Stromal cell of bone marrow (primary cell): Measurements from ENCODE around the gene DOCK11.
"Not testable (repeated sequence)": the region's sequence is repeated elsewhere in the genome, so short reads cannot be mapped to it uniquely, and the experiment has no call there.

Source experiments
- DNase-seq: peaks from one replicate; pipeline ENCODE4 v3.0.0-alpha.2; 2012; ENCODE audit warnings: low read depth

DOCK11 gene

DNA sequence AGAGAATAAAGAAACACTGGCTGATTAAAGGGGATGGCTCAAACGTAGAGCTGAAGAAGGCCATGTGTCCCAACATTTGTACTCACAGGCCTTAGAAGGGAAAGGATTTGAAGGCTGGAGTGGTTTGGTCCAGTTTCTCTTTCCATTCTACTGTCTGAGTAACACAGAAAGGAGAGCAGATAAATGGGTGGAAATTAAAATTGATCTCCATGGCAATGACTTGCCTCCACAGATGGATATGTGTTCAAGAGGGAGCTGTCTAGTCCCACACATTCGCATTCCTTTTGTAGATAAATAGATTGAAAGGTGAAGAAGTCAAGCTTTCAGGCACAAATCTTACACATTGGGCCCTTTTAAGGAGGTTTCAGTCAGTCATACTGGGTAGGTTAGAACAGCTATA, 74.6 kb downstream of the DOCK11 start:
- no peak for DNase-seq

- DNase-seq: peak; percentile 40
Observed at GRCh38 chrX:118571836-118572235, 76.2 kb downstream of the DOCK11 start.

DNA sequence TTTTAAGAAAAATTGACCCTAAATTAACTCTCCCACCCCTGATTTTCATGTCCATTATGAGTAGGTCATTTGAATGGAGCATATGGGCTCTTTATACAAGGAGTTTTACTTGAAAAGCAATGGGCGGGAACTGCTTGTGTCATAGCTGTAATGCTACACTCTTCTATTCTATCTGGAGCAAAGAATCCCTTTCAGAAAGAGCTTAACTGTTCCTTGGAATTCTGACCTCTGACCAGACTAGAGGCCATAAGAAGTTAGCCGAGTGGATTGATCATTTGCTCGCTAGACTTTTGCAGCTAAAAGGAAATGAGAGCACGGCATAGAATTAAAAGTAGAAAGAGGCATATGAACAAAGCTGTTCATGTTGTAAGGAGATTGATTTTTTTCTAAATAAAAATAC, 79.1 kb downstream of the DOCK11 start:
- no peak for DNase-seq

DNA sequence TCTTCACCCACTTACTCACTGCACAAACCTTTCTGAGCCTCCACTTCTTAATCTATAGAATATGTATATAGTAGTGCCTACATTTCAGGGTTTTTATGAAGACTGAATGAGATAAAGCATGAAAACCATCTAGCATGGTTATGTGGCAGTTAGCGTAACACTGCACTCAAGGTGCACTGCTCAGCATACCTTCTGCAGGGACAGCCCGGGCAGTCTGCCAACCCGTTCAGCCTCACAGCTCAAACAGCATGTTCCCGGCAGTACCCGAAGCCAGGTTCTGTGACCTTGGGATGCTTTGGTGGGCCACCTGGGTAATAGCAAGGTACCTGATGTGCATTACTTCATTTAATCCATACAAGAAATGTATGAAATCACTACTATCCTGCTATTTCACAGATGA, 81.4 kb downstream of the DOCK11 start:
- no peak for DNase-seq

DNA sequence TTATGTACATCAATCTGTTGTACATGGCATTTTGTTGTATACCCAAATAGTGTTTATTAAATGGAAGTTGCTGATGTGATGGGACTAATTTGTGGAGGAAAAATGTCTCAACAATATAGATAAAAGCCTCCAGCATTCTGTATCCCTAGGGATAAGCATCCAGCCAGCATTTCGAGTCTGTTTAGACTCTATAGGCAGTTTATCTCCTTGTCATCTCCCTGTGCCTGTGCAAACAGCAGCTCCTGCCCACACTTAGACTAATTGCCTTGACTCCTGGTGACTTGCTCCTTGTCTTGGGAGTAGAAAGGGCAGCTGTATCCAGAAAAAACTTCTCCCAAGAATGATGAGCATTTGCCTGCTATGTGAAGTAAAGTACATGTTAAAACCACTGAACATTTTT, 83.8 kb downstream of the DOCK11 start:
- DNase-seq: no peak

GRCh38 chrX:118582926-118583325, 87.3 kb downstream of the DOCK11 start:
- DNase-seq: not testable (repeated sequence)

- DNase-seq: no peak
Observed at GRCh38 chrX:118583781-118584180, 88.2 kb downstream of the DOCK11 start.

DNA sequence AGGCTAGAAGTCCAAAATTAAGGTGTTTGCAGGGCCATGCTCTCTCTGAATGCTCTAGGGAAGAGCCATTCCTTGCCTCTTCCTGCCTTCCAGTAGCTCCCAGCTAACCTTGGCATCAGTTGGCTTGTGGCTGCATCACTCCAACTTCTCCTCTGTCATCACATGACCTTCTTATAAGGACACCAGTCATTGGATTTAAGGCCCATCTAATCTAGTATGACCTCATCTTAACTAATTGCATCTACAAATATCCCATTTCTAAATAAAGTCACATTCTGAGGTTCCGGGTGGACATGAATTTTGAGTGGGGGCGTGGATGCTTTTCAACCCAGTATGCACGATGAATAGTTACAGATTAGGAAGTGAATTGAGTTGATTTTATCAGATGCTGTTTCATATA, 89.7 kb downstream of the DOCK11 start:
- DNase-seq: no peak

DNA sequence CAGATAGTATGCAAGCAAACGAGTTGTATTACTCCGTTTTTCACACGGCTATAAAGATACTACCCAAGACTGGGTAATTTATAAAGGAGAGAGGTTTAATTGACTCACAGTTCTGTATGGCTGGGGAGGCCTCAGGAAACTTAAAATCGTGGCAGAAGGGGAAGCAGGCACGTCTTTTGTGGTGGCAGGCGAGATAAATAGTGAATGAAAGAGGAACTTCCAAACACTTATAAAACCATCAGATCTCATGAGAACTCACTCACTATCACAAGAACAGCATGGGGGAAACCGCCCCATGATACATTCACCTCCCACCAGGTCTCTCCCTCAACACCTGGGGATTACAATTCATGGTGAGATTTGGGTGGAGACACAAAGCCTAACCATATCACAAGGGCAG, 90.6 kb downstream of the DOCK11 start:
- DNase-seq: not testable (repeated sequence)

DNA sequence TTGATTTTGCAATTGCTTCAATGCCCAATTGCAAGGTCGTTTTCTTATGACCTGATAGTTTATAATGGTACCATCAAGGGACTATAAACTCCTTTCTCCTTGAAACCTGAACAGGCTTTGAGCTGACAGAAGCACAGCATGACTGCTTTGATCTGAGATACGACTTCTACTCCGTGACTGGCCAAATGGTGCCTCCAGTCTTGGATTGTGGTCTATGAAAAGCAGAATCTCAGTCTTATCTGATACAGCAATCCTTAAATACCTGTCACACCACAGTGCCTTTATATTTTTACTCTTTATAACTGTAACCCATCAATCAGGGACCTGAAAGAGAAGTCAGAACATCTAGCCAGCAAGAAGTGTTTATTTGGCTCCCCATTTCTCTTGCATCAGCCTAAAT, 93.1 kb downstream of the DOCK11 start:
- no peak for DNase-seq

GRCh38 chrX:118589227-118589626, 93.6 kb downstream of the DOCK11 start:
- no peak for DNase-seq

- no peak for DNase-seq
Observed at GRCh38 chrX:118593407-118593806, 97.8 kb downstream of the DOCK11 start.

DNA sequence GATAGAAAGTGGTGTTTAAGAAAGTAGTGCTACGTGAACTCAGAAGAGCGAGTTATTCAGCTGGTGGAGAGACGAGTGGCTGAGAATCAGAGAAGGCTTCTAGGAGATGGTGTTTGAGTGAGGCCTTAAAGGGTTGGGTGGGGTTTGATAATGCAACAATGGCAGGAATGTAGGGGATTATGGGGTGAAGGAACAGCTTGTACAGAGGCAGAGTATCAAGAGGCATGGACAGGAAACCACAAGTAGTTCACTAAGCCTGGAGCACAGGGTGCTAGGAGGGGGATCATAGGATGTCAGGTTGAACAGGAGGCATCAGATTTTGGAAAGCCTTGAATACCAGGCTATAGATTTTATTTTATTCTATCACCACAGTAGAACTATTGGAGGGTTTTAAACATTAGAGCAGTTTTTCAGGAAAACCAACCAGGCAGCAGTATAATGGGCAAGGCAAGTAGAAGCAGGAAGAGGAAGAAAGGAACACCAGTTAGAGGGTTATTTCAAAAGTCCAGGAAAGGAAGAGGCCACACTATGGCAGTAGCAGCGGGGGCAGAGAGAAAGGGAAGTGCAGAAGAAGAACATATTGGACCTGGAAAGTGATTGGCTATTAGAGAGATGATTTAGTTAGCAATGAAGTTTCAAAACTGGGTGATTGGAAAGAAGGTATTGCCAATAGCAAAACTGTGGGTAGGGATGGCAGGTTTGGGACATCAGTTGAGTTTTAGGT, 99.2 kb downstream of the DOCK11 start:
- no peak for DNase-seq

DNA sequence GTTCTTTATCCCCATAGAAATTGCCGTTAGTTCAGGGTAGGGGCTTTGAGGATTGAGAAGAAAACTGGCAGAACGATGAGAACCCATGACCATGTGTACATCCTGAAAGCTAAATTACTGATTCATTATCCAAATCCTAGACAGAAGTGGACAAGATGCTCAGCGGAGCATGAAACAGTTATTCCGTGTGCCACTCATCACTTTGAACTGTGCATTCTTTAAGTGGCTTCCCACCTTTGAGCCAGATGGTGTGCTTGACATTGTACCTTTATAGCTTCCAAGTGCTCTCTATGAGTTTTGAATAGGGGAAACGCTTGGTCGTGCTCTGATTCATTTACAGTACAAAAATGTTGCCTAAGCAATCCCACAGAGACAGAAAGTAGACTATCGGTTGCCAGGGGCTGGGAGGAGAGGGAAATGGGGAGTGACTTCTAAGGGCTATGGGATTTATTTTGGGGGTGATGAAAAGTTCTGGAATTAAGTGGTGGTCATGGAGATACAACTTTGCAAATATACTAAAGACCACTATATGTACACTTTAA, 100.0 kb downstream of the DOCK11 start:
- DNase-seq: peak; percentile 14

DNA sequence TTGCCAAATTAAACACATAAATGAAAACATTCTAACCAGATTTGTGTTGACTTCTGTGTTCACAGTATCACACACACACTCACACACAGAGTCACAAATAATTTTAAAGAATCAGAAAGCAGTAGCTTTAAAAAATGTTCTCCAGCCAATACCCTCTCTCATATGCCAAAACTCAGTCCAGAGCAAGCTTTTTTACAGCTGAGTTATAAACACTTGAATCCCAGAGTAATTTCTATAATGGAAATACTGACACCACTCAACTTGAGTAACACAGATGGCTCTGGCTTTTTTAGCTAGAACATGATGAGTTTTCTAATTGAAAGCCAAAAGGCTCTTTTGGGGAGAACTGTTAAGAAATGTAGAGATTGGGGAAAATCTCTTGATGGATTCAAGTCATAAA, 100.8 kb downstream of the DOCK11 start:
- no peak for DNase-seq

- peak; percentile 37 for DNase-seq
Observed at GRCh38 chrX:118603981-118604380, 108.4 kb downstream of the DOCK11 start.

GRCh38 chrX:118612290-118612689, 116.7 kb downstream of the DOCK11 start:
- no peak for DNase-seq

DNA sequence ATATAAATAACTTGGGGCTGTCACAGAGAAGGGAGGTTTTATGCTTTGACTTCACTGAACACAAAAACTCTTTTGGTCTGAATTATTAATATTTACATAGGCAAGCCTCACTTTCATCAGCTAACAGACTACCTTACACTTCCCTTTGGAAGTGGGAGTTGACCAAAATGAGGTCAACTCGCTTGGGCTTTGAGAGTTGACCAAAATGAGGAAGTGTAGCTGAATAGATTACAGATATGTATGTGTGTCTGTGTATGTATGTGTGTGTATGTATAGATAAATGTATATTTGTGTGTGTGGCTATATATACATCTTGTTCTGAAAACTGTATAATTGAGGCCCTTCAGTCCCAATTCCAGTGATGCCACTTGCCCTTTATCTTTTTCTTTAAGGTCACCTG, 118.5 kb downstream of the DOCK11 start:
- no peak for DNase-seq

GRCh38 chrX:118615141-118615540, 119.5 kb downstream of the DOCK11 start:
- no peak for DNase-seq

DNA sequence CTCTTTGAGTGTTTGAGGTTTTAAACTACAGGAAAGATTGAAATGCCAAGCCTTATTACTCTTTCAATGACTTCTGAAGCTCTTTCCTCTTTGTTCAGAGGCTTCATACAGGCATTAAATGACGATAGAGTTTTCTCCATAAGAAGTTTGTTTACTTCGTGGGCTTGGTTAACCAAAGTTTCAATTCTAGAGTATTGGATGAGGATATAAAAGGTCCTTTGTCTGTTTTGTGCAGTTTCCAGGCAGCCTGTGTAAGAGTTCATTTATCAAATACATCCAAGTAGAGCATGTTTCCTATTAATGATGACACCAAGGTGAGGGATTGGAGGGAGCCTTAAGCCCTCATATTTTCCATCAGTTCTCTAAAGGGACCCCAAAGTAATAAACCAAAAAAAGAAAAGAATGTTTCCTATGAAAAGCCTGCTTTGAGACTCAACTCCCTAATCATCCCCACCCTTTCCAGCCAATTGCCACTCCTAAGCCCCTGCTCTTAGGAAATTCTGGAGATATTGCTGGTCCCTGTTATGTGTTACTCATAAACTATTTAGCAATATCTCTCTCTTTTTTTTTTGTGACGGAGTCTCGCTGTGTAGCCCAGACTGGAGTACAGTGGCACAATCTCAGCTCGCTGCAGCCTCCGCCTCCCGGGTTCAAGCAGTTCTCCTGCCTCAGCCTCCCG, 125.6 kb downstream of the DOCK11 start:
- no peak for DNase-seq

- no peak for DNase-seq
Observed at GRCh38 chrX:118623062-118623461, 127.4 kb downstream of the DOCK11 start.

GRCh38 chrX:118626346-118626745, 130.7 kb downstream of the DOCK11 start:
- no peak for DNase-seq

- no peak for DNase-seq
Observed at GRCh38 chrX:118627084-118627758, 131.6 kb downstream of the DOCK11 start.
